VCaP (cell line): ENCODE results near the gene FAM131A.

Experiments used
- H3K27ac ChIP-seq: fragments of 450-650 bp; 2 replicates; pipeline ENCODE4 v1.5.1; 2017
- TF ChIP-seq, protein P1 (sequence below): fragments of 450-650 bp; conservative IDR thresholded peaks from 2 replicates; pipeline ENCODE4 v1.5.1; 2017; ENCODE audit warnings: mild to moderate bottlenecking, moderate library complexity

The FAM131A gene

DNA sequence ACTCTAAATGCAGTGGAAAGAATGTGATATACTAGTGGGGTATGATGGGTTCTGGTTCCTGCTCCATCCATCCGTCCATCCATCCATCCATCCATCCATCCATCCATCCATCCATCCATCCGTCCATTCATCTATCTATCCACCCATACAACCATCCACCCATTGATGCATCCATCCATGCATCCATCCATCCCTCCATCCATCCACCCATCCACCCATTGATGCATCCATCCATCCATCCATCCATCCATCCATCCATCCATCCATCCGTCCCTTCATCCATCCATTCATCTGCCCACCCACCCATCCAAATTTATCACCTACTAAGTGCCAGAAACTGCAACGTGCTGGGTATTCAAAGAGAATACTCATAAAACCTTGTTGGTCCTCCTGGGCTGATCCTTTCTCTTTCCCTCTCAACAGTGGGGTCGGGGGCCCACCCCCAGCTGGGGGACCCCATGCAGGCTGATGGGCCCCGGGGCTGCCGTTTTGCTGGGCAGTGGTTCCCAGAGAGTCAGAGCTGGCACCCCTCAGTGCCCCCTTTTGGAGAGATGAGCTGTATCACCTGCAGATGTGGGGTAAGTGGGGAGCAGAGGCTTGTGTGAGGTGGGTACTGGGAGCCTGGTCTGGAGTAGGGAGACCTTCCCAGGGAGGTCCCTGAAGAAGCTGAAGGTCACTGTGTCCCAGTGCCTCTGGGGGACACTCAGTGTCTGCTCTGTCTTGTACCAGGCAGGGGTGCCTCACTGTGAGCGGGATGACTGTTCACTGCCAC, 51.0 kb downstream of the FAM131A start:
- no peak overlapping the region for H3K27ac ChIP-seq
- TF ChIP-seq, protein P1, sequence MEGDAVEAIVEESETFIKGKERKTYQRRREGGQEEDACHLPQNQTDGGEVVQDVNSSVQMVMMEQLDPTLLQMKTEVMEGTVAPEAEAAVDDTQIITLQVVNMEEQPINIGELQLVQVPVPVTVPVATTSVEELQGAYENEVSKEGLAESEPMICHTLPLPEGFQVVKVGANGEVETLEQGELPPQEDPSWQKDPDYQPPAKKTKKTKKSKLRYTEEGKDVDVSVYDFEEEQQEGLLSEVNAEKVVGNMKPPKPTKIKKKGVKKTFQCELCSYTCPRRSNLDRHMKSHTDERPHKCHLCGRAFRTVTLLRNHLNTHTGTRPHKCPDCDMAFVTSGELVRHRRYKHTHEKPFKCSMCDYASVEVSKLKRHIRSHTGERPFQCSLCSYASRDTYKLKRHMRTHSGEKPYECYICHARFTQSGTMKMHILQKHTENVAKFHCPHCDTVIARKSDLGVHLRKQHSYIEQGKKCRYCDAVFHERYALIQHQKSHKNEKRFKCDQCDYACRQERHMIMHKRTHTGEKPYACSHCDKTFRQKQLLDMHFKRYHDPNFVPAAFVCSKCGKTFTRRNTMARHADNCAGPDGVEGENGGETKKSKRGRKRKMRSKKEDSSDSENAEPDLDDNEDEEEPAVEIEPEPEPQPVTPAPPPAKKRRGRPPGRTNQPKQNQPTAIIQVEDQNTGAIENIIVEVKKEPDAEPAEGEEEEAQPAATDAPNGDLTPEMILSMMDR: no peak

DNA sequence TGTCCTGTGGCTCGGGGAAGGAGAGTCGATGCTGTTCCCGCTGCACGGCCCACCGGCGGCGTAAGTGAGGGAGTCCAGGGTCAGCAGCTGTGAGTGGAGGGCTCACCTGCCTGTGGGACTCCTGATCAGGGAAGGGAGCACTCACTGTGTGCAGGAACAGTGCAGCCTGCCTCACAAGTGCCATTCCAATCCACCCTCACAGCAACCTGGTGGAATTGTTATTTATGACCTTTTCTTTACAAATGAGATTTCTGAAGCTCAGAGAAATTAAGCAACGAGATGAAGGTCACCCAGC, 51.5 kb downstream of the FAM131A start:
- no peak overlapping the region for H3K27ac ChIP-seq
- TF ChIP-seq, protein P1: no peak

DNA sequence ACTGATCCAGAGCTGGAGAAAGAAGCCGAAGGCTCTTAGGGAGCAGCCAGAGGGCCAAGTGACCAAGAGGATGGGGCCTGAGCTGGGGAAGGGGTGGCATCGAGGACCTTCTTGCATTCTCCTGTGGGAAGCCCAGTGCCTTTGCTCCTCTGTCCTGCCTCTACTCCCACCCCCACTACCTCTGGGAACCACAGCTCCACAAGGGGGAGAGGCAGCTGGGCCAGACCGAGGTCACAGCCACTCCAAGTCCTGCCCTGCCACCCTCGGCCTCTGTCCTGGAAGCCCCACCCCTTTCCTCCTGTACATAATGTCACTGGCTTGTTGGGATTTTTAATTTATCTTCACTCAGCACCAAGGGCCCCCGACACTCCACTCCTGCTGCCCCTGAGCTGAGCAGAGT, 52.0 kb downstream of the FAM131A start:
- H3K27ac ChIP-seq: no peak overlapping the region
- TF ChIP-seq, protein P1: no peak

DNA sequence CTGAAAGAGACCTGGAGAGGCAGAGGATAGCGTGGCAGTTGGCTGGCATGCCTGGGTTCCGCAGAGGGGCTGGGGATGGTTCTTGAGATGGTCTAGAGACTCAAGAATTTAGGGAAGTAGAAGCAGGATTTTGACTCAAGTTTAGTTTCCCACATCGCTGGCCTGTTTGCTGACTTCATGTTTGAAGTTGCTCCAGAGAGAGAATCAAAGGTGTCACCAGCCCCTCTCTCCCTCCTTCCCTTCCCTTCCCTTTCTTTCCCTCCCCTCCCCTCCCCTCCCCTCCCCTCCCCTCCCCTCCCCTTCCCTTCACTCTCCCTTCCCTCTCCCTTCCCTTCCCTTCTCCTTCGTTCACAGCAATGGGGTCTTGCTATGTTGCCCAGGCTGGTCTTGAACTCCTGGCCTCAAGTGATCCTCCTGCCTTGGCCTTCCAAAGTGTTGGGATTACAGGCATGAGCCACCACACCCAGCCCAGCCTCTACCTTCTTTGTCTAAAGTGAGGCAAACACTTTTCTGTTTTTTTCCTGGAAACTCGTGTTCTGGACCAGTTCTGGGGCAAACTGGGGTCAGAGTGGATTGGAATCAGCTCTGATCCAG, 52.6 kb downstream of the FAM131A start:
- no peak overlapping the region for H3K27ac ChIP-seq
- TF ChIP-seq, protein P1: no peak

DNA sequence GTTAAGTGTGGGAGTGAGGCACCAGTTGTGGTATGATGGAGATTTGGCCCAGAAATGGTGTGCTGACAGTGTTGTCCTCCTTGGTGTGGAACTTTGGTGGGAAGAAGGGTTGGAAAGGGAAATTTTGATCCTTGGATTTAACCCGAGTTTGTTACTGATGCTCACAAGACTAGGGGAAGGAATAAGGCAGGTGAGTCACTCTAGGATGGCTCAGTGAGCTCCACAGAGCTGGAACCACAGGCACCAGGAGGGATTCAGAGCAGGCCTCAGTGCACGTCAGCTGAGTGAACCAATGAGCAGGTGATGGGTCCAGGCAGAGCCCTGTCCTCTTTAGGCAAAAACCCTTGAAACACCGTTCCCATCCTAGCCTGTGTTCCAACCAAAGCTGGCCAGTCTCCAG, 53.9 kb downstream of the FAM131A start:
- H3K27ac ChIP-seq: no peak overlapping the region
- TF ChIP-seq, protein P1: no peak

DNA sequence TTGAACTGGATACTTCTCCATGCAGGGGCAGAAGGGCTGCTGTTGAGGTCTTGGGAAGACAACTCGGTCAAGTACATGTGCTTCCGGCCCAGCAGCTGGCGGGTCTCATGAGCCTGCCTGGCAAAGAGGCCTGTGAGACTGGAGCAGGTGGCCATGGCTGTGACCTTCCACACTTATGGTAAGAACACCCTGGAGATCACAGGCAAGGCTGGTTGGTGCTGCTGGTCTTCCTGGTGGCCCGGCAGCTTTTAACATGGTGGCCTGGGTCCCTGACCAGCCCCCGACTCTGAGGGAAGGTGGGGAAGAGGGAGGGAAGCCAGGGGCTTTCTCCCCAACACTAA, 57.9 kb downstream of the FAM131A start:
- TF ChIP-seq, protein P1: no peak
- H3K27ac ChIP-seq: no peak overlapping the region
